ENCODE measurements around the gene PITX1.
"Not testable (repeated sequence)": the region's sequence is repeated elsewhere in the genome, so short reads cannot be mapped to it uniquely, and the experiment has no call there.

The PITX1 gene

GRCh38 chr5:135033901-135034235 is at the start of gene PITX1:
Gene PITX1, minus strand, starts transcription at chr5:135034228. Its CDS starts 347 bp downstream, at chr5:135033881.
- intact Hi-C loops (cut with DNase I; ENCODE audit: low total_unique reads): loop anchor here (10.0 kb wide), 2 partner anchors 129 to 161 kb away; partner anchors contain the start of gene PCBD2
- Histone ChIP-seq H3K9me3 (no peaks in the 10 kb centered on the region), H3K27ac (peak within 1 kb of the TSS; percentile 84 to 96), H3K4me1 (peaks cover 0 to 43% (median 21%) of the 10 kb centered on the region in 4 donors), H3K36me3 (peaks cover 0 to 3% (median 0%) of the 10 kb centered on the region in 3 donors), H3K27me3 (peaks cover 0 to 33% of the 10 kb centered on the region in 2 donors), H3K4me3 (peak within 1 kb of the TSS; percentile 90)
- no peak for TF ChIP-seq CTCF (IDR thresholded peaks at IDR 0.05)
- no peak for DNase-seq

GRCh38 chr5:135083334-135083733 is 49.3 kb upstream of the PITX1 start:
- H3K9me3 ChIP-seq: peaks cover 0 to 13% (median 5%) of the 10 kb centered on the region in 3 donors
- intact Hi-C loops (cut with DNase I; ENCODE audit: low total_unique reads); H3K4me1 ChIP-seq; DNase-seq; H3K4me3 ChIP-seq; H3K27me3 ChIP-seq; H3K27ac ChIP-seq; H3K36me3 ChIP-seq: not testable (repeated sequence)

GRCh38 chr5:135081240-135081639 is 47.2 kb upstream of the PITX1 start:
- H3K36me3 ChIP-seq: no peaks in the 10 kb centered on the region
- no peak for DNase-seq
- no peak for TF ChIP-seq CTCF (IDR thresholded peaks at IDR 0.05)
- no peak overlapping the region for H3K4me3 ChIP-seq
- intact Hi-C loops (cut with DNase I; ENCODE audit: low total_unique reads): no loop called here
- peaks cover 0 to 13% (median 5%) of the 10 kb centered on the region in 3 donors for H3K9me3 ChIP-seq
- no peaks in the 10 kb centered on the region for H3K4me1 ChIP-seq
- H3K27ac ChIP-seq: no peak overlapping the region
- no peaks in the 10 kb centered on the region for H3K27me3 ChIP-seq

GRCh38 chr5:135079760-135080159 is 45.7 kb upstream of the PITX1 start:
- DNase-seq: peak in 1 of 2 donors; percentile 16

GRCh38 chr5:135079099-135079681 is 45.2 kb upstream of the PITX1 start:
- Histone ChIP-seq H3K27me3 (no peaks in the 10 kb centered on the region), H3K9me3 (peaks cover 0 to 13% (median 5%) of the 10 kb centered on the region in 3 donors), H3K36me3 (no peaks in the 10 kb centered on the region), H3K4me3 (no peak overlapping the region), H3K27ac (no peak overlapping the region), H3K4me1 (no peaks in the 10 kb centered on the region)
- peak in 1 of 2 donors; percentile 41 for DNase-seq
- TF ChIP-seq CTCF (IDR thresholded peaks at IDR 0.05): no peak
- intact Hi-C loops (cut with DNase I; ENCODE audit: low total_unique reads): no loop called here

More at GRCh38 chr5:135079760-135080159, 45.7 kb upstream of the PITX1 start:
- no peaks in the 10 kb centered on the region for H3K4me1 ChIP-seq
- no peak overlapping the region for H3K4me3 ChIP-seq
- H3K27ac ChIP-seq: no peak overlapping the region
- TF ChIP-seq CTCF (IDR thresholded peaks at IDR 0.05): no peak
- no peaks in the 10 kb centered on the region for H3K27me3 ChIP-seq
- no peaks in the 10 kb centered on the region for H3K36me3 ChIP-seq
- intact Hi-C loops (cut with DNase I; ENCODE audit: low total_unique reads): no loop called here
- peaks cover 0 to 13% (median 5%) of the 10 kb centered on the region in 3 donors for H3K9me3 ChIP-seq

- H3K36me3 ChIP-seq: no peaks in the 10 kb centered on the region
Observed at GRCh38 chr5:135076801-135077200, 42.8 kb upstream of the PITX1 start.

More at GRCh38 chr5:135076801-135077200, 42.8 kb upstream of the PITX1 start:
- H3K9me3 ChIP-seq: peaks cover 0 to 8% (median 5%) of the 10 kb centered on the region in 3 donors
- no peaks in the 10 kb centered on the region for H3K4me1 ChIP-seq
- H3K4me3 ChIP-seq: no peak overlapping the region
- intact Hi-C loops (cut with DNase I; ENCODE audit: low total_unique reads): no loop called here
- no peak for TF ChIP-seq CTCF (IDR thresholded peaks at IDR 0.05)
- H3K27me3 ChIP-seq: no peaks in the 10 kb centered on the region
- peak in 1 of 2 donors; percentile 21 for DNase-seq
- H3K27ac ChIP-seq: no peak overlapping the region

All from tibial artery (tissue), 4 donors.